Anterior cingulate cortex (tissue), 58 donors: ENCODE data around the gene APOBEC3A.
"Not testable (repeated sequence)": the region's sequence is repeated elsewhere in the genome, so short reads cannot be mapped to it uniquely, and the experiment has no call there.

ENCODE experiments used
- DNase-seq, 58 donors: peaks; one replicate each; lab custom pipeline; 2025; lab: John Stamatoyannopoulos, UW

The APOBEC3A gene

DNA sequence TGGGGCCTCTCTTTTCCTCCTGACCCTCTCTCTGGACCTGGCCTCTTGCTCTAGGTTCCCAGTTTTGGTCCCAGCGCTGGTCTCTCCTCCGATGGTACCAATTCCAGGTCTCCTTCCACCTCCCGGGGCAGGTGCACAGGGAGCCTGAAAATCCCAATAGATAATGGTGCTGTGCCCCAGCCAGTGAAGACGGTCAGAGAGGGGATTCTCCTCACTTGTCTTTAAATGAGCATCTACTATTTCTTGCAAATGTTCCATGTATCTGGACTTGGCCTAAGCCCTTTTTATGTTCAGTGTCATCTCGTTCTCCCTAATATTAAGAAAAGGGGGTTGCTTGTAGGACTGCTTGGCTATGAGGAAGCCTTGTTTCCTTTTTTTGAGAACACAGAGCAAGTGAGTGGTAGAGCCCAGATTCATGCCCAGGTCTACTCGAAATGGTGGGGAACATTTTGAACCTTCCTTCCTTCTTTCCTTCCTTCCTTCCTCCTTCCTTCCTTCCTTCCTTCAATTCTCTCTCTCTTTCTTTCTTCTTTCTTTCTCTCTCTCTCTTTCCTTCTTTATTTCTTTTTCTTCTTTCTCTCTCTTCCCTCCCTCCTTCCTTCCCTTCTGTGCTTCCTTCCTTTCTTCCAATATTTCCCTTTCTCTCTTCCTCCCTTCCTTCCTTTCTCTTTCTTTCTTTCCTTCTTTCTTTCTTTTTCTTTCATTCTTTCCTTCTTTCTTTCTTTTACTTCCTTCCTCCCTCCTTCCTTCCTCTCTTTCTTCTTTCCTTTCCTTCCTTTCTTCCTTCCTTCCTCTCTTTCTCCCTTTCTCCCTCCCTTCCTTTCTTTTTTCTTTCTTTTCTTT is 620 bp downstream of the APOBEC3A start:
- DNase-seq = no peak

GRCh38 chr22:38958651-38958943 is 1.2 kb downstream of the APOBEC3A start:
- not testable (repeated sequence) for DNase-seq

DNA sequence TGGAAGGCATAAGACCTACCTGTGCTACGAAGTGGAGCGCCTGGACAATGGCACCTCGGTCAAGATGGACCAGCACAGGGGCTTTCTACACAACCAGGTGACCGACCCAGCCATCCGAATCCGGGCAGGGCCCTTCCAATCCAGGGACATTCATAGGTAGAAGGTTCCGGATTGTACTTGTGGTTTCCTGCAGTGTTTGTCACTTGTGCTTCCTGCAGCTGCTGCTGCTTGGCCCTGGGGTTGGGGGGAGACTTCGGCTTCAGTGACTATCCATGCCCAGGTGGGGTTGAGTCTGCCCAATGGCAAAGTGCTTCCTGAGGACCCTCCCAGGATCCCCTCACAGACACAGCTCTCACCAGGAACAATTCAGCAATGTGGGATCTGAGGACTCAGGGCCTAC is 2.2 kb downstream of the APOBEC3A start:
- no peak for DNase-seq

DNA sequence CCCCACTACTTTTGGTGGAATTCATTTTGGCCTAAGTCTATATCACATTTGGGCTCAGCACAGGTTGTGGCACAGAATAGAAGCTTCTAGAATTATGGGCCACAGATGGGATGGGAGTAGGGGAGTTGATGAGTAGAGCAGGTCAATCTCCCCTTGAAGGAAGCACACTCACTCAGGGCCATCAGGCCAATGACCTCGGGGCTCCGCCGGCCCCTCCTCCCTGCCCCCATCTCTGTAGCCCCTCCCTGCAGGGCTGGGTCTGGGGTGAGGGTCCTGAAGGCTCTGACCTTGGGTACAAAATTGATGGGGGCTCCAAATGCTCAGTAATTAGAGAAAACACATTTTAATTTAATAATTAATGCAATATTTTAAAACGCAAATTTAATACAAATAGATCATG is 3.3 kb downstream of the APOBEC3A start:
- not testable (repeated sequence) for DNase-seq

- DNase-seq = not testable (repeated sequence)
These were observed 5.9 kb downstream of the APOBEC3A start for GRCh38 chr22:38963291-38963738.

- DNase-seq = no peak
These were observed 6.5 kb downstream of the APOBEC3A start for GRCh38 chr22:38963872-38964271.

DNA sequence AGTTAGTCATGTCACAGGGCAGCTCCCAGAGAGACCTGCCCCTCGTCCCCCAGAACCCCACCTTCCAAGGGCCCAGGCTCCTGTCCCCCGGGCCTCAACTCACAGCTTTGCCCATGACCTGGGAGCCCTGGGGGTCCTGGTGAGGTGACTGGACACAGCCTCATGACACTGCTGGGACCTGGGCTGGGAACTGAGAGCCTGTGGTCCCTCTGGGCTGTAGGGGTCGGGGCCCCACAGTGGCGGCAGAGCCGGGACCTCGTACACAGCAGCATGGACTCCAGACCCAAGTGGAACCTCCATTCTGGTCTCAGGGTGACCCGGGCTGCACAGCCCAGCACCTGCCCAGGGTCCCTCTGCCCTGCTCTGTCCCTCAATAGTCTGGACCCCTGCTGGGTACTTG is 6.9 kb downstream of the APOBEC3A start:
- no peak for DNase-seq

DNA sequence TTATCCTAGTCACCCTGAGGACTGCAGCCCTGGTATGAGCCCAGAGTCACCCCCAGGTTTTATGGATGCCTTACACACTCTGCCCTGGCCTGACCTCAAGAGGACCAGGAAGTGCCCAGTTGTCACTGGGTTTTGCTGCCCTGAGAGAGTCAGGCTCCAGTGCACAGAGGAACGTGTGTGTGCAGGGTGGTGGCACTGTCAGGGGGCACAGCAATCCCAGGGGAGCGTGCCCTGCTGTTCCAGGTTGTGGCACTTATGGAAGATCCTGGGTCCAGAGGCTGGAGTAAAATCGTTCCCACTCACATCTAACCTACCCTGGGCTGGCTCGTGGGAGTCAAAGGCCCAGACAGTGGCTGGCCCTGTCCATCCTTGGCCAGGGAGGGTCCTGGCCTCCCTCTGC is 7.6 kb downstream of the APOBEC3A start:
- no peak for DNase-seq

GRCh38 chr22:38965614-38966379 is 8.4 kb downstream of the APOBEC3A start:
- no peak for DNase-seq

- no peak for DNase-seq
These were observed 8.9 kb downstream of the APOBEC3A start for GRCh38 chr22:38966380-38966702.

GRCh38 chr22:38966942-38967341 is 9.5 kb downstream of the APOBEC3A start:
- DNase-seq = no peak

DNA sequence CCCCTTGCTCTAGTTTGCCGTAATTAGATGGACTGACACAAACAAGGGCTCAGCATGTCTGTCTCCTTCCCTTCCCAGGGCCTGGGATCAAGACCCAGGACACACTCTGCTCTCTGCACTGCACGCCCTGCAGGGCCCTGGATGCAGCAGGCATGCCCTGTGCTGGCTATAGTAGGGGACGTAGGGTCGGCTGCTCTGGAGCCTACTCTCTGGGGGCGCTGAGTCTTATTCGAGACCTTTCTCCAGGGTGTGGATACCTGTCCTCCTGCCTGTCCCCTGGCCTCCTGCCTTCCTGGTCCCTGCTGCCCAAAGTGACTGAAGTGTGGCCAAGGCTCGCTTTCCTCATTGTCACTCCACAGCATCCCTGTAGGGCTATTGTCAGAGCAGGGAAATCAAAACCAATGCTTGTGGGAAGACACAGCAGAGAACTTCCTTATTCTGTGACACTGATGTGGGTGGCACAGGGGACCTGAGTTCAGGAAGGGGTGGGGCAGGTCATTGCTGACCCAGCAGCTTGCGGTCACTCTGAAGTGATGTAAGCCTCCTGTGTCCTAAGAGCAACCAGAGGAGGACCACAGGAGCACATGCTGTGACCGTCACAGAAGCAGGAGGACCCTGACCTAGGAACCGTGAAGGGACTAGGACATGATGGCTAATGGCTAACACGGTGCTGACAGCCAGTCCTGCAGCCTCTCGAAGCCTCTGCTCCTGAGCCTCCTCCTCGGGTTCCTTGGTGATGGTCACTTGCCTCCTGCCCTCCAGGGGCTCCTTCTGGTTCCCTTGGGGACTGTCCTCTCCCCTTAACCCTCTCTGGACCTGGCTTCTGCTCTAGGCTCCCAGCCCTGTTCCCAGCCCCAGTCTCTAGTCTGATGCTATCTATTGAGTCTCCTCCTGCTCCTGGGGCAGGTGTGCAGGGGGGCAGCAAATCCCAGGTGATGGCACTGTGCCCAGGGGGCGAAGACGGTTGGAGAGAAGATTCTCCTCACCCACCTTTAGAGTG is 10.3 kb downstream of the APOBEC3A start:
- peak in 2 of 58 donors; percentile 8 to 13 for DNase-seq

DNA sequence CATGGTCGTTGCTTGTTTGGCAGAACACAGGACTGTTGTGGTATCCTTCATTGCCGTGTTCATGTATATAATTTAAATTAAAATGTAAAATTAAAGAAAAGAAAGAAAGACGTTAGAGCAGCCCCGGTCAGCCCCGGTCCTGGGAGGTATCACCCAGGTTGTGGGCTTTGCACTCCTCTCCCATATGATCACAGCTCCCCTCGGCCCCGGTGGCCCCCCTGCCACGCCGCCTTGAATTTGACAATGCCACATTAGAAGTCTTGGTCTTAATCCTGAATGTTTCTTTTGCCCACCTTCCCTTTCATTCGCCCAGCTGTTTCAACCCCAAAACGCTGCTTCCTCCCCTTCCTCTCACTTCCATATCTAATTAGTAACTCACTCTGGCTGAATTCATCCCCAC is 11.4 kb downstream of the APOBEC3A start:
- DNase-seq = no peak

DNA sequence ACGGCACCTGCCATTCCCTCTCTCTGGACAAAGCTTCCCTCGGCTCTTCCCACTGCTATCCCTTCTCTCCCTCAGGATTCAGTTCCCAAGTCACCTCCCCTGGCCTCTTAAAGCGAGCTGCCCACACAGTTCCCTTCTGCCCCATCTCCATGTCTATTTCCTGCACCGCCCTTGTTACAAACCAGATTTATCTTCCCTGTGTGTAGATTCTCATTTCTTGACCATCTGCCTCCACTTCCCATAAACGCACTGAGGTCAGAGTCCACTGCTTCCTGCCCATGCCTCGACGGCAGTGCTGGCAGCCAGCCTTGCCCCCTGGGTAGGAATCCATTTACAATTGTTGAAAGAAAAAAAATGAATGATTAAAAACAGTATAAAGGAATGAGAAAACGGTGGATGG is 13.1 kb downstream of the APOBEC3A start:
- no peak for DNase-seq

- no peak for DNase-seq
These were observed 13.8 kb downstream of the APOBEC3A start for GRCh38 chr22:38971202-38971601.

DNA sequence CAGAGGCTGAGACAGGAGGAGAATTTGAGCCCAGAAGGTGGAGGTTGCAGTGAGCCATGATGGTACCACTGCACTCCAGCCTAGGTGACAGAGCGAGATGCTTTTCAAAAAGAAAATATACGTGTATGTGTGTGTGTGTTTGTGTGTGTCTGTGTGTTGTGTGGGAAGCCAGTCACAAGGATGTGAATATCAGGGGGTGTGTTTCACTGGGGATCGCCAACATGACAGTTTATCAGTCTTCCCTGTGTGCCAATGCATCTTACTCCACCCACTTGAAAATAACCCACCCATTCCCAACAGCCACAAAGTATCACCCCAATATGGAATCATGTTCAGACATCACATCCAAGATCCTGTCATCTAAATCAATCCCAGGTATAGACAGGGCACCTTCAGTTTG is 14.4 kb downstream of the APOBEC3A start:
- DNase-seq = no peak

DNA sequence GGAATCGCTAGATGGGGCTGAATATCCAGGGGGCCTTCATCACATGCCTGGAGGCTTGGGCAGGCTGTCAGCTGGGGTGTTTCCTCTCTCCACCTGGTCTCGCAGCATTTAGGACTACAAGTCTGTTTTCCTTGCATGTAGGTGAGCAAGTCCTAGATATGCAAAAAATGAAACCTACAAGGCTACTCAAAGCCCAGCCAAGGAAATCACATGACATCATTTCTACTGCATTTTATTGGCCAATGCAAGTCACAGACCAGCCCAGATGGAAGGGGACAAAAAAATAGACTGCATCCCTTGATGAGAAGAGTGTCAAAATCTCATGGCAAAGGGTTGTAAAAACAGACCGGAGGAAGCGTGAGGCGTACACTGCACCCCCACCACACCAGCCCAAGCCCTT is 15.1 kb downstream of the APOBEC3A start:
- DNase-seq = no peak

DNA sequence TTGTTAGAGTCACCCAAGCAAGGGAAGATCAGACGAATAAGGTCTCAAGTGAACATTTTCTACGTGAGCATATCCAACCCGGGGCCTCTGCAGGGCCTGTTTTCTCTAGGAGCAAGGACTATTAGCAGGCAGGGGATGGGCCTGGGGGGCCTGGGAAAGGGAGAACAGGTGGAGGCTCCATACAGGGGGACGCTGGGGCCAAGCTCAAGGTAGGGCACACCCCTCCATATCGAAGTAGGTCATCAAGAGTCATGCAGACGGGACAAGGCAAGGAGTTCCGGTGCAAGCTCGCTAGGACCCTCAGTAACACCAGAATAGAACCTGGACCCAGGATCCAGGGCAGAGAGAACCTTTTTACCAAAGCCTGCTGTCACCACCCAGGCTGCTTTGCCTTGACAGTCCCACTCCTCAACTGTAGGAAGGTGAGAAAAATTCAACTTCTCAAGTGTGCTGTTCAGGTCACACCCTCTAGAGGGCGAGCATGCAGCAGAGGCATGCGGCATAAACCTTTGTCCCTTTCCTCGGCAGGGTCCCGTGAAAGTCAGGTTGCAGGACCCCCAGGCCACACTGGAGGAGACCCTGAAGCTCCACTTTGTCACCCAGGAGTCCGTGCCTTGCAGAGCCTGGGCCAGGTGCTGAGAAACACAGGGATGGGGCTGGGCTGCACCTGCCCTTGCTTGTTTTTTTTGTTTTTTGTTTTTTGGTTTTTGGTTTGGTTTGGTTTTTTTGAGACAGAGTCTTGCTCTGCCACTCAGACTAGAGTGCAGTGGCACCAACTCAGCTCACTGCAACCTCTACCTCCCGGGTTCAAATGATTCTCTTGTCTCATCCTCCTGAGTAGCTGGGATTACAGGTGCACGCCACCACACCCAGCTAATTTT is 16.1 kb downstream of the APOBEC3A start:
- DNase-seq = peak in 1 of 58 donors; percentile 10

- DNase-seq = no peak
These were observed 16.9 kb downstream of the APOBEC3A start for GRCh38 chr22:38974170-38974825.
